GM12874 (cell line): ENCODE data around the gene SERINC5.

Experiments
- CTCF ChIP-seq: IDR thresholded peaks from 2 replicates; pipeline ENCODE4 v1.5.1; 2011; ENCODE audit warnings: low read depth, mild to moderate bottlenecking, control low read depth, low read length, moderate library complexity; ENCODE audit not compliant: insufficient read depth

Gene SERINC5

GRCh38 chr5:80124121-80124918 lies 131.5 kb downstream of the SERINC5 start:
- no peak for TF ChIP-seq CTCF

GRCh38 chr5:80122579-80122978 lies 133.3 kb downstream of the SERINC5 start:
- no peak for TF ChIP-seq CTCF

- no peak for TF ChIP-seq CTCF
Measured at GRCh38 chr5:80119372-80119771, 136.5 kb downstream of the SERINC5 start.

- no peak for TF ChIP-seq CTCF
Measured at GRCh38 chr5:80117446-80117845, 138.4 kb downstream of the SERINC5 start.

- TF ChIP-seq CTCF = no peak
Measured at GRCh38 chr5:80116465-80116864, 139.4 kb downstream of the SERINC5 start.

- TF ChIP-seq CTCF = no peak
Measured at GRCh38 chr5:80116000-80116399, 139.8 kb downstream of the SERINC5 start.

- TF ChIP-seq CTCF = no peak
Measured at GRCh38 chr5:80114860-80115259, 141.0 kb downstream of the SERINC5 start.
